NCI-H1436 (cell line): ENCODE data around the gene INKA2.

Source experiments
- DNase-seq: peaks from one replicate; lab custom pipeline; 2025; lab: John Stamatoyannopoulos, UW

INKA2 gene

DNA sequence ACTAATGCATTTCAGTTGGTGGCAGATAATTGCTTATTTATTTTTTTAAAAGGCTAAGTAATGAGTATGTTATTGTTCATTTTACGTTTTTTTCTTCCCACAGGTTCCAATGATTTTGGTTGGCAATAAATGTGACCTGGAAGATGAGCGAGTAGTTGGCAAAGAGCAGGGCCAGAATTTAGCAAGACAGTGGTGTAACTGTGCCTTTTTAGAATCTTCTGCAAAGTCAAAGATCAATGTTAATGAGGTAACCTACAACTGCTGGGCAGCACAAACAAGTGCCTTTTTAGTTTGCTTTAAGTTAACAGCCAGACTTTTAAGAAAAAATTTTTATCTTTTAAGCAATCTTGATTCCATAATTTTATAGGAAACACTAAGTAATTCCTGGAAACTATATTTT is 35.0 kb downstream of the INKA2 start:
- no peak for DNase-seq

DNA sequence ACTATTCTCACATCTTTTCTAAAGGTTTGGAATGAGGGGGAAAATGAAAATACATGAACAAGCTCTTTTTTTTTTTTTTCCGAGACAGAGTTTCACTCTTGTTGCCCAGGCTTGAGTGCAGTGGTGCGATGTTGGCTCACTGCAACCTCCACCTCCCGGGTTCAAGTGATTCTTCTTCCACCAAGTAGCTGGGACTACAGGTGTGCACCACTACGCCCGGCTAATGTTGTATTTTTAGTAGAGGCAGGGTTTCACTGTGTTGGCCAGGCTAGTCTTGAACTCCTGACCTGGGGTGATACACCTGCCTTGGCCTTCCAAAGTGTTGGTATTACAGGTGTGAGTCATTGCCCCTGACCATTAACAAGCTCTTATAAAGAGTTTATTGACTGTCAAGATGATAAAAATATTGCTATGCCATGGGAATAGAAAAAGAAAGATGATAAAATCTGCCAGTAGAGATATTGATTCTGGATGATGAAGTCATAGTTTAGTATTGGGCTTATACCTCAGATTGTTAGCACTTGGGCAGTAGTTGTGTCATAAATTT is 36.6 kb downstream of the INKA2 start:
- no peak for DNase-seq

DNA sequence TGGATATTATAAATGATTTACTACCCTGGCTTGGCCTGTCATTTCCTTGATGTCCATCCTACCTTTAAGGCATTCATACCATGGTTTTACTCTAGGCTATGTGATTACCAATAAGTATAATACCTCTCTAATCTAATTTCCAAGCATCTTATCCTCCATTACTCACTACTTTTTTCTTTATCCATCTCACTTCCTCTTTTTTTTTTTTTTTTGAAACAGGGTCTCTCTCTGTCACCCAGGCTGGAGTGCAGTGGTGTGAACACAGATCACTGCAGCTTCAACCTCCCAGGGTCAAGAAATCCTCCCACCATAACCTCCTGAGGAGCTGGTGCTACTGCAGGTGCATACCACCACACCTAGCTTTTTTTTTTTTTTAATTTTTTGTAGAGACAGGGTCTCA is 39.9 kb downstream of the INKA2 start:
- DNase-seq: no peak

DNA sequence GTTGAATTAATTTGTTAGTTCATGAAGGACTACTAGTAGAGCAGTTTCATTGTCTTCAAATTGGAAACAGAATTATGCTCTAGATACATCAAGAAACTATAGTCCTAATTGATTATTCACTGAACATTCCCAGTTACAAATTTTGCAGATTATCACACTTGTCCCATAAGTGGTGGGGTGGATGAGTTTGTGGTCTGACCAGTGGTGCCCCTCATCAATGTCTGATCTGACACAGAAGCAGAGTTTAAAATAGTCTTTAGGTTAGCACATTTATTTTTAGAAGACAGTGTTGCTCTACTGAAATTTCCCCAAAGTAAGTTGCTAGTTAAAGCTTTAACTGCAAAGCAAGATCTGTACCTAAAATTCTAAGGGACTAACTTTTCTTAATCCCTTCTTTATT is 42.9 kb downstream of the INKA2 start:
- DNase-seq: no peak

DNA sequence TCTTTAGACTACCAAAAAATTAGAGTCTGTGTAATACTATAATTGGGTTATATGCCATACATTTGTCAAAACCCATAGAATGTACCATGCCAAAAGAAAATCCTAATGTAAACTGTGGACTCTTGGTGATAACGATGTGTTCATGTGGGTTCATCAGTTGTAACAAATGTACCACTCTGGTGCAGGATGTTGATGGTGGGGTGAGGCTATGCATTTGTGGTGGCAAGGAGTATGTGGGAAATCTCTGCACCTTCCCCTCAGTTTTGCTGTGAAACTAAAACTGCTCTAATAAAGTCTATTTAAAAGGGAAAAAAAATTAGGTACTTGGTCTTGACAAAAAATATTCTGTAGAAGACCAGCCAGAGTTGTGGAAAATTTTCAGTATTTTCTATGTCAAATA is 43.4 kb downstream of the INKA2 start:
- no peak for DNase-seq

DNA sequence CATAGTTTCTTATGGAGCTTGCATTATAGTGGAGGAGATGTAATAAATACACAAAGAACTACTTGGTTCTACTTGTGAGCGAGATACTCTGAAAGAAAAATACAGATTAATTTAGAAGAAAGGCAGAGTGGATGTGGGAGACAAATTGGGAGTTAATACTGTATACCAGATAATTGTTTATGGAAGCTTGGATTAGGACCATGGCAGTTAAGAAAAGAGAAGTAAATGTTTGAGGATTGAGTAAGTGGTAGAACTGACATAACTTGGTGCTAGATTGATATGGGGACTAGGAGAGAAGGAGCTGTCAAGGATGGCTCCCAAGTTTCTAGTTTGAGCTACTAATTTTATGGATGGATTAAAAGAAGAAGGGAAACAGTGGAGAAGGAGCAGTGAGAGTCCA is 47.3 kb downstream of the INKA2 start:
- no peak for DNase-seq

DNA sequence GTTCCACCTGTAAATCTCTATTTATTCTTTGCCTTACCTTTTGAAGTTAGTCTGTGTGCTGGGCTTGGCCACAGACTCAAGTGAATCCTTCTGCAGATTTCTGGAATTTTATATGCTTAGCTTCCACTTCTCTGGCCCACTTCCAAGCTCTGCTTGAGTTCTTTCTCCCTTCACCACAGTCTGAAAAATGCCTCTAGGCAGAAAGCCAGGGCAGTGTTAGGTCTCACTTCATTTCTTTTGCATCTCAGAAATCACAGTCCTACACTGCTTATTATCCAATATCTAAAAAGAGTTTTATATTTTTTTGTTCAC is 48.9 kb downstream of the INKA2 start:
- no peak for DNase-seq
